H1 (cell line): ENCODE data around the gene LKAAEAR1. TPM values are rescaled to one million over a fixed set of nuclear protein-coding genes. Genes with fewer than 3 reads are reported as not detected.
A peak's percentile ranks its signal among the peaks of the same experiment; 100 is the strongest.

Source experiments
- CTCF ChIA-PET: fragments of 300-600 bp; sonication (Branson Sonifier 250); formaldehyde crosslinking; loops from one replicate; lab custom pipeline; 2021; ENCODE audit not compliant: partially characterized antibody; lab: Charles Lee
- POLR2A ChIA-PET: fragments of 300-600 bp; sonication (Branson Sonifier 250); formaldehyde crosslinking; loops from one replicate; lab custom pipeline; 2021; ENCODE audit warnings: inconsistent platforms; ENCODE audit not compliant: partially characterized antibody; lab: Charles Lee
- DNase-seq, 2 experiments: peaks; one replicate each; pipeline versions ENCODE4 v3.0.0 to v3.0.0-alpha.2; 2010 to 2022; ENCODE audit warnings: low spot score in 2 of 2, low read depth in 1 of 2, mixed read lengths in 1 of 2
- FAIRE-seq: peaks from 2 replicates; lab custom pipeline; 2011; peaks lifted over from hg19 to GRCh38; lab: Jason Lieb, UNC
- H2AFZ ChIP-seq: 2 replicates; pipeline ENCODE4 v1.8.1; 2012; ENCODE audit warnings: low read length, inconsistent platforms
- H2AK5ac ChIP-seq: 2 replicates; pipeline ENCODE4 v1.6.1; 2013; ENCODE audit warnings: low read depth, low read length
- H2BK120ac ChIP-seq: replicated peaks from 2 replicates; pipeline ENCODE3; 2013; ENCODE audit warnings: low read depth, low read length, inconsistent platforms
- H2BK12ac ChIP-seq: 2 replicates; pipeline ENCODE4 v1.6.1; 2013; ENCODE audit warnings: low read depth, low read length
- H2BK15ac ChIP-seq: 2 replicates; pipeline ENCODE4 v1.6.1; 2013; ENCODE audit warnings: low read length
- H2BK20ac ChIP-seq: 2 replicates; pipeline ENCODE4 v1.6.1; 2013; ENCODE audit warnings: low read length
- H2BK5ac ChIP-seq: 2 replicates; pipeline ENCODE4 v1.6.1; 2013; ENCODE audit warnings: low read depth, low read length
- H3K14ac ChIP-seq: 2 replicates; pipeline ENCODE4 v1.6.1; 2013; ENCODE audit warnings: inconsistent platforms; ENCODE audit not compliant: insufficient read length
- H3K18ac ChIP-seq: 2 replicates; pipeline ENCODE4 v1.6.1; 2013; ENCODE audit warnings: low read length; ENCODE audit errors: extremely low read depth
- H3K23ac ChIP-seq: 2 replicates; pipeline ENCODE4 v1.6.1; 2013; ENCODE audit warnings: inconsistent platforms; ENCODE audit not compliant: insufficient read length
- H3K23me2 ChIP-seq: 2 replicates; pipeline ENCODE4 v1.6.1; 2013; ENCODE audit warnings: low read depth, low read length
- H3K27ac ChIP-seq: 2 replicates; pipeline ENCODE4 v1.6.1; 2011; ENCODE audit warnings: low read depth, low read length, inconsistent platforms
- H3K27me3 ChIP-seq, 4 experiments: replicated peaks in 1 of 4; 1 replicate in 1 of 4; 2 replicates in 3 of 4; pipeline versions ENCODE4 v1.6.1 to v1.8.1; 2011 to 2013; ENCODE audit warnings: low read length in 3 of 4, mild to moderate bottlenecking in 3 of 4, inconsistent platforms in 2 of 4, mixed read lengths in 2 of 4, moderate library complexity in 1 of 4; ENCODE audit not compliant: control insufficient read depth in 3 of 4, insufficient read depth in 3 of 4; ENCODE audit errors: extremely low read depth in 1 of 4
- H3K36me3 ChIP-seq, 4 experiments: 2 replicates each; pipeline versions ENCODE4 v1.6.1 to v1.8.1; 2011 to 2013; ENCODE audit warnings: mild to moderate bottlenecking in 4 of 4, low read length in 3 of 4, moderate library complexity in 2 of 4, control low read depth in 1 of 4, inconsistent platforms in 1 of 4; ENCODE audit not compliant: insufficient read depth in 4 of 4, control insufficient read depth in 2 of 4
- H3K4ac ChIP-seq: replicated peaks from 2 replicates; pipeline ENCODE3; 2013; ENCODE audit warnings: low read length, low read depth, mixed read lengths, inconsistent platforms; ENCODE audit not compliant: insufficient read length
- H3K4me1 ChIP-seq, 4 experiments: replicated peaks in 1 of 4; 1 replicate in 1 of 4; 2 replicates in 3 of 4; pipeline versions ENCODE4 v1.6.1 to v1.8.1; 2011 to 2013; ENCODE audit warnings: low read length in 3 of 4, inconsistent platforms in 2 of 4, mixed read lengths in 1 of 4; ENCODE audit not compliant: insufficient read depth in 4 of 4, control insufficient read depth in 3 of 4
- H3K4me2 ChIP-seq, 2 experiments: 2 replicates each; pipeline versions ENCODE4 v1.6.1 to v1.8.1; 2011 to 2013; ENCODE audit warnings: low read depth in 2 of 2, low read length in 2 of 2, control low read depth in 1 of 2, inconsistent platforms in 1 of 2, mild to moderate bottlenecking in 1 of 2; ENCODE audit not compliant: insufficient read depth in 1 of 2
- H3K4me3 ChIP-seq, 4 experiments: fragments of 200-600, 300-600 bp in 1 of 4; sonication (generic), shearing (Covaris generic), sonication (Bioruptor Twin) in 1 of 4; 2 replicates each; pipeline versions ENCODE4 v1.5.1 to v1.8.1; 2011 to 2016; ENCODE audit warnings: low read length in 4 of 4, low read depth in 3 of 4, control low read depth in 2 of 4, inconsistent platforms in 2 of 4, mild to moderate bottlenecking in 2 of 4, mixed read lengths in 1 of 4, moderate library complexity in 1 of 4; ENCODE audit not compliant: insufficient read depth in 2 of 4; ENCODE audit errors: extremely low read depth in 1 of 4
- H3K56ac ChIP-seq: replicated peaks from 2 replicates; pipeline ENCODE3; 2013; ENCODE audit warnings: low read depth, mild to moderate bottlenecking, mixed read lengths, low read length, inconsistent platforms; ENCODE audit not compliant: insufficient read length
- H3K79me1 ChIP-seq: 2 replicates; pipeline ENCODE4 v1.6.1; 2013; ENCODE audit warnings: low read depth, low read length, control low read depth
- H3K79me2 ChIP-seq, 2 experiments: 2 replicates each; pipeline versions ENCODE4 v1.6.1 to v1.8.1; 2012 to 2013; ENCODE audit warnings: low read length in 2 of 2, mild to moderate bottlenecking in 2 of 2, inconsistent platforms in 1 of 2; ENCODE audit not compliant: insufficient read depth in 2 of 2, control insufficient read depth in 1 of 2
- H3K9ac ChIP-seq, 4 experiments: replicated peaks in 1 of 4; 1 replicate in 1 of 4; 2 replicates in 3 of 4; pipeline versions ENCODE4 v1.6.1 to v1.8.1; 2011 to 2013; ENCODE audit warnings: low read depth in 3 of 4, low read length in 3 of 4, control low read depth in 2 of 4, mild to moderate bottlenecking in 2 of 4, moderate library complexity in 2 of 4, inconsistent platforms in 1 of 4; ENCODE audit errors: extremely low read depth in 1 of 4
- H3K9me3 ChIP-seq, 2 experiments: 2 replicates each; pipeline versions ENCODE4 v1.6.1 to v1.8.1; 2012 to 2013; ENCODE audit warnings: mild to moderate bottlenecking in 2 of 2, moderate library complexity in 2 of 2, control low read depth in 1 of 2, inconsistent platforms in 1 of 2, low read depth in 1 of 2, low read length in 1 of 2, mixed read lengths in 1 of 2; ENCODE audit not compliant: insufficient read depth in 2 of 2
- H4K20me1 ChIP-seq, 2 experiments: replicated peaks in 1 of 2; 2 replicates each; pipeline versions ENCODE3 to v1.8.1; 2011 to 2013; ENCODE audit warnings: inconsistent platforms in 2 of 2, low read length in 2 of 2, mild to moderate bottlenecking in 1 of 2; ENCODE audit not compliant: insufficient read depth in 2 of 2, control insufficient read depth in 1 of 2
- H4K5ac ChIP-seq: 2 replicates; pipeline ENCODE4 v1.6.1; 2013; ENCODE audit warnings: low read length, low read depth, mixed read lengths, inconsistent platforms; ENCODE audit not compliant: insufficient read length
- H4K8ac ChIP-seq: 2 replicates; pipeline ENCODE4 v1.8.0; 2013; ENCODE audit warnings: mild to moderate bottlenecking, moderate library complexity, low read length, inconsistent platforms; ENCODE audit not compliant: insufficient read depth; ENCODE audit errors: extremely low read depth
- H4K91ac ChIP-seq: replicated peaks from 2 replicates; pipeline ENCODE3; 2013; ENCODE audit warnings: low read length, mixed read lengths, inconsistent platforms; ENCODE audit not compliant: insufficient read length
- CHD2 ChIP-seq: IDR thresholded peaks from 2 replicates; pipeline ENCODE4 v1.6.1; 2012; ENCODE audit warnings: low read length, improper control_type of control experiment
- SIN3A ChIP-seq, 2 experiments: IDR thresholded peaks in 1 of 2; conservative IDR thresholded peaks in 1 of 2; 2 replicates each; pipeline ENCODE4 v1.6.1; 2011 to 2012; ENCODE audit warnings: low read length in 2 of 2, improper control_type of control experiment in 1 of 2, low read depth in 1 of 2, mild to moderate bottlenecking in 1 of 2
- WGBS, 2 experiments: shearing (Covaris generic) in 1 of 2; methylation state at CpG; one replicate each; pipeline versions ENCODE4 v1.1.6 to v1.1.7; 2013 to 2015; ENCODE audit warnings: low lambda C conversion rate in 2 of 2, mixed read lengths in 2 of 2, inconsistent platforms in 1 of 2, low coverage in 1 of 2, missing lambda C conversion rate in 1 of 2; ENCODE audit not compliant: insufficient replicate concordance in 2 of 2, insufficient coverage in 1 of 2, insufficient read length in 1 of 2; ENCODE audit errors: extremely low coverage in 1 of 2, missing lambda C conversion rate in 1 of 2; 5-methylcytosine and 5-hydroxymethylcytosine counted together
- polyA plus RNA-seq, 7 experiments: library from polyadenylated mRNA; depleted of rRNA in 3 of 7; stranded (reverse) in 5 of 7; unstranded in 2 of 7; fragments of >200 nt in 5 of 7; fragments of 200-250 nt in 2 of 7; gene quantifications; 1 replicate in 5 of 7; 2 replicates in 1 of 7; 4 replicates in 1 of 7; pipeline versions ENCODE4 v1.2.1 to v1.2.3, GENCODE V29; 2011 to 2013; ENCODE audit warnings: missing spikeins in 2 of 7, mixed read lengths in 2 of 7
- total RNA-seq: library from RNA; stranded (reverse); fragmentation: NEBNext Ultra II Directional; extraction: Animal tissue kit (Norgen Biotek cat#: 25700); gene quantifications from 2 replicates; pipeline ENCODE4 v1.2.1, GENCODE V29; 2021

Gene LKAAEAR1
- total and polyA plus RNA-seq, 2 of the 8 experiments (the other 6 are each of a cell fraction or from before 2014, with no cell fraction given), result 0.41 to 0.53 TPM

DNA sequence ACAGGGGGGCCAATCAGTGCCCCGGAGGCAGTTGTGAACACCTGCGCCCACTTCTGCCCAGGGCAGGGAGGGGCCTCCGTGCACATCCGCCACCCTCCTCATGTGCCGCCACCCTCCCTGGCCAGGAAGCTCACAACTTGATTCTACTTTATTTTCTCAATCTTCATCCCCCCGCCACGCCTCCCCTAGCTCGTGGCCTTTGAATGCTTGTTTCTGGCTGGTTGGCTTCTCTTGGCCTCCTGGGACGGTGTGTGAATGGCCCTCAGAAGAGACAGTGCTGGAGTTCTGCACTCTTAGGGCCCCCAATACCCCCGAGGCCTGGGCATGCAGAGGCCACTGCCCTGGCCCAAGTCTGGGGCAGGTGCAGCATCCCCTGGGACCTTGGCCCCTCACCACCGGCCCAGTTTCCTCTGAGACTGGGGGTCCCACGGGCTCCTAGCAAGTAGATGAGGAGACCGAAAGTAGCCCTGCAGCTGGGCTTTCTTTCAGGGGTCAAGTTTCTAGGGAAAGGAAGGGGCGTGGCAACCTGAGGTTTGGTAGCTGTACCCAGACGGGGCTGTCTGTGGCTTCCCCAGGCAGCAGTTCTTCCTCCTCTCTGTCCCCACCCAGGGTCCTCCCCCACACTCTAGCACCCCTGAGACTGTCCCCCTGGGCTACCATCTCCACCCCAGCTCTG, 6.2 kb downstream of the LKAAEAR1 start:
- Histone ChIP-seq H3K14ac (no peak overlapping the region), H2BK12ac (no peak overlapping the region), H2BK120ac (no peak overlapping the region), H2BK5ac (no peak overlapping the region), H4K8ac (peak overlapping the region; percentile 11; the same call in 1 of the 2 replicates), H3K9me3 (no peaks in the 10 kb centered on the region), H3K79me2 (no peaks in the 10 kb centered on the region), H3K23ac (no peak overlapping the region), H4K5ac (no peak overlapping the region), H3K4me2 (peak overlapping the region; percentile 33 to 78), H3K4ac (no peak overlapping the region), H2BK20ac (no peak overlapping the region), H4K20me1 (peaks cover 0 to 4% of the 10 kb centered on the region in 2 experiments), H3K27me3 (peaks cover 1 to 25% (median 19%) of the 10 kb centered on the region in 4 experiments; a peak in 6 of 7 replicates), H3K27ac (no peak overlapping the region), H3K79me1 (no peaks in the 10 kb centered on the region), H3K23me2 (peaks cover 11% of the 10 kb centered on the region; the same call in 1 of the 2 replicates), H4K91ac (no peak overlapping the region), H2AFZ (no peak overlapping the region), H2AK5ac (no peak overlapping the region), H3K4me3 (peak overlapping the region in 2 of 4 experiments; percentile 5 to 92; a peak in 2 of 8 replicates), H3K4me1 (peaks cover 0 to 23% (median 12%) of the 10 kb centered on the region in 4 experiments; a peak in 5 of 7 replicates), H2BK15ac (no peak overlapping the region), H3K56ac (no peak overlapping the region), H3K9ac (no peak overlapping the region), H3K18ac (no peak overlapping the region), H3K36me3 (peaks cover 0 to 6% (median 3%) of the 10 kb centered on the region in 4 experiments; a peak in 3 of 8 replicates)
- ChIA-PET POLR2A (interaction anchor here (1.6 to 4.6 kb wide), 2 partner anchors 10 to 12 kb away, joined by 4 to 27 read pairs; no protein-coding TSS in a partner anchor), CTCF (interaction anchor here (1.6 to 13.0 kb wide), 5 partner anchors 9 to 40 kb away, joined by 5 to 144 read pairs (median 33); partner anchors contain the start of genes SOX18 and TCEA2)
- FAIRE-seq (no peak), DNase-seq (no peak)
- WGBS, 2 experiments, result 80% methylated on average over 15 of the region's 15 CpGs; no CpG with 5 or more reads in 1 of the 2 experiments
- no peak for TF ChIP-seq CHD2
- TF ChIP-seq SIN3A (conservative IDR thresholded peaks at IDR 0.05 in 1 of 2, IDR thresholded peaks at IDR 0.05 in 1 of 2; ENCODE audit: low read depth in 1 of 2, low read length in 2 of 2), result 0 out of 4 replicates have a peak, but pooled peaks of 1 of the 2 experiments have one; percentile 15
